Effector memory CD8-positive, alpha-beta T cell (primary cell): ENCODE measurements around the gene ARHGAP31.

Experiments used
- ATAC-seq: fragments of 150-1000 bp; cut with Tn5 transposase; replicated peaks from 2 replicates; pipeline ENCODE4 v1.10.0; 2021; ENCODE audit warnings: mild to moderate bottlenecking, moderate library complexity
- DNase-seq, 3 experiments: peaks; one replicate each; pipeline ENCODE4 v3.0.0; 2021
- H3K27ac Mint-ChIP-seq, 2 donors: one replicate each; pipeline ENCODE4 v1.8.0; 2022; ENCODE audit warnings: mild to moderate bottlenecking in 2 of 2, mixed read lengths in 2 of 2, moderate library complexity in 2 of 2
- H3K27me3 Mint-ChIP-seq, 2 donors: one replicate each; pipeline ENCODE4 v1.8.0; 2022; ENCODE audit warnings: mixed read lengths in 2 of 2
- H3K36me3 Mint-ChIP-seq: one replicate; pipeline ENCODE4 v1.8.0; 2022; ENCODE audit warnings: mild to moderate bottlenecking, moderate library complexity, mixed read lengths; ENCODE audit not compliant: insufficient read depth
- H3K4me1 Mint-ChIP-seq, 2 donors: one replicate each; pipeline ENCODE4 v1.8.0; 2022; ENCODE audit warnings: low read depth in 2 of 2, mixed read lengths in 2 of 2
- H3K4me3 Mint-ChIP-seq, 2 donors: one replicate each; pipeline ENCODE4 v1.8.0; 2022; ENCODE audit warnings: mild to moderate bottlenecking in 2 of 2, mixed read lengths in 2 of 2, moderate library complexity in 2 of 2
- H3K9me3 Mint-ChIP-seq, 2 donors: one replicate each; pipeline ENCODE4 v1.8.0; 2022; ENCODE audit warnings: mixed read lengths in 2 of 2

ARHGAP31 gene

GRCh38 chr3:119436977-119437376, 142.8 kb downstream of the ARHGAP31 start:
- Mint-ChIP-seq H3K9me3 (no peaks in the 10 kb centered on the region), H3K4me3 (no peak overlapping the region), H3K4me1 (peaks cover 17 to 35% of the 10 kb centered on the region in 2 donors), H3K27me3 (no peaks in the 10 kb centered on the region), H3K27ac (peak overlapping the region in 1 of 2 donors; percentile 82), H3K36me3 (peaks cover 48% of the 10 kb centered on the region)
- ATAC-seq: no peak
- no peak for DNase-seq

GRCh38 chr3:119437691-119438258, 143.6 kb downstream of the ARHGAP31 start:
- no peaks in the 10 kb centered on the region for H3K9me3 Mint-ChIP-seq
- H3K36me3 Mint-ChIP-seq: peaks cover 52% of the 10 kb centered on the region
- peak overlapping the region in 1 of 2 donors; percentile 41 for H3K4me3 Mint-ChIP-seq
- peak overlapping the region; percentile 75 to 77 for H3K27ac Mint-ChIP-seq
- ATAC-seq (peak; percentile 93), DNase-seq (no peak)
- no peaks in the 10 kb centered on the region for H3K27me3 Mint-ChIP-seq
- peaks cover 17 to 35% of the 10 kb centered on the region in 2 donors for H3K4me1 Mint-ChIP-seq

GRCh38 chr3:119443179-119443578, 149.0 kb downstream of the ARHGAP31 start:
- Mint-ChIP-seq H3K4me1 (peaks cover 3 to 10% of the 10 kb centered on the region in 2 donors), H3K9me3 (no peaks in the 10 kb centered on the region), H3K36me3 (peaks cover 54% of the 10 kb centered on the region), H3K4me3 (no peak overlapping the region), H3K27ac (no peak overlapping the region), H3K27me3 (no peaks in the 10 kb centered on the region)
- ATAC-seq: no peak
- DNase-seq: no peak

GRCh38 chr3:119444590-119444989, 150.4 kb downstream of the ARHGAP31 start:
- no peak for ATAC-seq
- peaks cover 0 to 4% of the 10 kb centered on the region in 2 donors for H3K4me1 Mint-ChIP-seq
- DNase-seq: no peak
- no peaks in the 10 kb centered on the region for H3K9me3 Mint-ChIP-seq
- H3K27ac Mint-ChIP-seq: no peak overlapping the region
- H3K4me3 Mint-ChIP-seq: no peak overlapping the region
- H3K36me3 Mint-ChIP-seq: peaks cover 65% of the 10 kb centered on the region
- H3K27me3 Mint-ChIP-seq: no peaks in the 10 kb centered on the region

- H3K27ac Mint-ChIP-seq: peak overlapping the region in 1 of 2 donors; percentile 27
- no peaks in the 10 kb centered on the region for H3K27me3 Mint-ChIP-seq
- ATAC-seq (no peak), DNase-seq (no peak)
- no peak overlapping the region for H3K4me3 Mint-ChIP-seq
- H3K9me3 Mint-ChIP-seq: no peaks in the 10 kb centered on the region
- H3K36me3 Mint-ChIP-seq: peaks cover 87% of the 10 kb centered on the region
- H3K4me1 Mint-ChIP-seq: peaks cover 14 to 18% of the 10 kb centered on the region in 2 donors
Measured at GRCh38 chr3:119453822-119454221, 159.6 kb downstream of the ARHGAP31 start.

- H3K27ac Mint-ChIP-seq: peak overlapping the region; percentile 56 to 59
- H3K4me1 Mint-ChIP-seq: peaks cover 23 to 29% of the 10 kb centered on the region in 2 donors
- no peaks in the 10 kb centered on the region for H3K27me3 Mint-ChIP-seq
- no peaks in the 10 kb centered on the region for H3K9me3 Mint-ChIP-seq
- DNase-seq (no peak), ATAC-seq (no peak)
- H3K36me3 Mint-ChIP-seq: peaks cover 74% of the 10 kb centered on the region
- no peak overlapping the region for H3K4me3 Mint-ChIP-seq
Measured at GRCh38 chr3:119456469-119456868, 162.3 kb downstream of the ARHGAP31 start.

- peaks cover 23 to 29% of the 10 kb centered on the region in 2 donors for H3K4me1 Mint-ChIP-seq
- H3K36me3 Mint-ChIP-seq: peaks cover 70% of the 10 kb centered on the region
- peak overlapping the region; percentile 57 to 59 for H3K27ac Mint-ChIP-seq
Measured at GRCh38 chr3:119457246-119457645, 163.1 kb downstream of the ARHGAP31 start.

GRCh38 chr3:119463171-119464169, 169.3 kb downstream of the ARHGAP31 start, which contains the start of gene TMEM39A:
TMEM39A (minus strand) TSS chr3:119463615; CDS start chr3:119462074, 1,541 bp downstream.
- peak within 1 kb of the TSS; percentile 98 to 99 for H3K27ac Mint-ChIP-seq
- peak; percentile 88 for ATAC-seq
- H3K27me3 Mint-ChIP-seq: no peaks in the 10 kb centered on the region
- H3K4me1 Mint-ChIP-seq: peaks cover 22 to 38% of the 10 kb centered on the region in 2 donors
- peaks cover 0 to 6% of the 10 kb centered on the region in 2 donors for H3K9me3 Mint-ChIP-seq
- H3K36me3 Mint-ChIP-seq: peaks cover 40% of the 10 kb centered on the region
- DNase-seq: peak; percentile 99
- peak within 1 kb of the TSS; percentile 82 to 84 for H3K4me3 Mint-ChIP-seq

More at GRCh38 chr3:119457246-119457645, 163.1 kb downstream of the ARHGAP31 start:
- Mint-ChIP-seq H3K4me3 (no peak overlapping the region), H3K27me3 (no peaks in the 10 kb centered on the region), H3K9me3 (no peaks in the 10 kb centered on the region)
- ATAC-seq (no peak), DNase-seq (no peak)

- no peaks in the 10 kb centered on the region for H3K27me3 Mint-ChIP-seq
- peak overlapping the region in 1 of 2 donors; percentile 93 for H3K27ac Mint-ChIP-seq
- no peak for DNase-seq
- H3K36me3 Mint-ChIP-seq: peaks cover 35% of the 10 kb centered on the region
- H3K9me3 Mint-ChIP-seq: peaks cover 0 to 6% of the 10 kb centered on the region in 2 donors
- H3K4me1 Mint-ChIP-seq: peaks cover 39 to 43% of the 10 kb centered on the region in 2 donors
- peak overlapping the region; percentile 88 for H3K4me3 Mint-ChIP-seq
- ATAC-seq: no peak
Measured at GRCh38 chr3:119468041-119468440, 173.9 kb downstream of the ARHGAP31 start.

- Mint-ChIP-seq H3K36me3 (peaks cover 34% of the 10 kb centered on the region), H3K4me1 (peaks cover 27 to 34% of the 10 kb centered on the region in 2 donors), H3K27ac (peak overlapping the region; percentile 83 to 93), H3K27me3 (no peaks in the 10 kb centered on the region), H3K4me3 (peak overlapping the region; percentile 88), H3K9me3 (no peaks in the 10 kb centered on the region)
- DNase-seq: no peak
- no peak for ATAC-seq
Measured at GRCh38 chr3:119469418-119470189, 175.4 kb downstream of the ARHGAP31 start.
